Chondrocyte (in vitro differentiated cells): Measurements from ENCODE around the gene TNFRSF12A. TPM values are rescaled to one million over a fixed set of nuclear protein-coding genes. Genes with fewer than 3 reads are reported as not detected.

ENCODE experiments used
- DNase-seq: peaks from one replicate; pipeline ENCODE4 v3.0.0; 2021; ENCODE audit warnings: mixed read lengths, low spot score
- H3K27ac Mint-ChIP-seq: one replicate; pipeline ENCODE4 v1.8.0; 2021; ENCODE audit warnings: mild to moderate bottlenecking, moderate library complexity, mixed read lengths; ENCODE audit not compliant: unreplicated experiment
- H3K27me3 Mint-ChIP-seq: 2 replicates; pipeline ENCODE4 v1.8.0; 2021; ENCODE audit warnings: low read depth, mixed read lengths
- H3K36me3 Mint-ChIP-seq: 2 replicates; pipeline ENCODE4 v1.8.0; 2021; ENCODE audit warnings: low read depth, mixed read lengths
- H3K4me1 Mint-ChIP-seq: 2 replicates; pipeline ENCODE4 v1.8.0; 2021; ENCODE audit warnings: low read depth, mild to moderate bottlenecking, mixed read lengths
- H3K4me3 Mint-ChIP-seq: one replicate; pipeline ENCODE4 v1.8.0; 2021; ENCODE audit warnings: mild to moderate bottlenecking, moderate library complexity, mixed read lengths; ENCODE audit not compliant: unreplicated experiment
- H3K9me3 Mint-ChIP-seq: 2 replicates; pipeline ENCODE4 v1.8.0; 2021; ENCODE audit warnings: low read depth, mixed read lengths
- CTCF ChIP-seq: fragments of 200-600 bp; sonication (generic); IDR thresholded peaks from 2 replicates; pipeline ENCODE4 v1.5.0; 2021; ENCODE audit warnings: antibody characterized with exemption, mild to moderate bottlenecking, moderate library complexity
- total RNA-seq: library from RNA; stranded (reverse); gene quantifications from 3 replicates; pipeline ENCODE4 v1.2.1, GENCODE V29; 2021

TNFRSF12A gene
- total RNA-seq, 1 donor from 2014 or later: 165 TPM

GRCh38 chr16:3017344-3017743 lies 2.8 kb upstream of the TNFRSF12A start:
- no peak for TF ChIP-seq CTCF
- H3K27ac Mint-ChIP-seq: no peak overlapping the region
- no peaks in the 10 kb centered on the region for H3K9me3 Mint-ChIP-seq
- H3K4me3 Mint-ChIP-seq: no peak overlapping the region
- no peak for DNase-seq
- peaks cover 12% of the 10 kb centered on the region for H3K4me1 Mint-ChIP-seq
- peaks cover 7% of the 10 kb centered on the region for H3K36me3 Mint-ChIP-seq
- H3K27me3 Mint-ChIP-seq: peaks cover 11% of the 10 kb centered on the region

GRCh38 chr16:3017794-3018506 lies 2.2 kb upstream of the TNFRSF12A start, which contains the start of gene CLDN6:
TSS of gene CLDN6 (minus strand) at chr16:3018183. CDS start at chr16:3016021, 2,162 bp downstream.
- DNase-seq: peak; percentile 92
- Mint-ChIP-seq H3K9me3 (no peaks in the 10 kb centered on the region), H3K36me3 (peaks cover 7% of the 10 kb centered on the region), H3K27me3 (peaks cover 5% of the 10 kb centered on the region), H3K4me1 (peaks cover 18% of the 10 kb centered on the region), H3K4me3 (no peak within 1 kb of the TSS), H3K27ac (no peak within 1 kb of the TSS)
- TF ChIP-seq CTCF: peak; percentile 67

- Mint-ChIP-seq H3K4me3 (peak overlapping the region; percentile 91), H3K36me3 (peaks cover 9% of the 10 kb centered on the region), H3K27me3 (no peaks in the 10 kb centered on the region), H3K27ac (peak overlapping the region; percentile 81), H3K9me3 (no peaks in the 10 kb centered on the region), H3K4me1 (peaks cover 29% of the 10 kb centered on the region)
- TF ChIP-seq CTCF: no peak
- DNase-seq: no peak
These were observed 448 bp upstream of the TNFRSF12A start for GRCh38 chr16:3019594-3020246.

GRCh38 chr16:3020604-3021448 lies 658 bp downstream of the TNFRSF12A start:
- H3K4me3 Mint-ChIP-seq: peak overlapping the region; percentile 91
- peaks cover 29% of the 10 kb centered on the region for H3K4me1 Mint-ChIP-seq
- peak overlapping the region; percentile 99 for H3K27ac Mint-ChIP-seq
- no peaks in the 10 kb centered on the region for H3K9me3 Mint-ChIP-seq
- peaks cover 9% of the 10 kb centered on the region for H3K36me3 Mint-ChIP-seq
- DNase-seq: peak; percentile 94
- H3K27me3 Mint-ChIP-seq: no peaks in the 10 kb centered on the region
- no peak for TF ChIP-seq CTCF
